Activated T-cell treated with anti-CD3 and anti-CD28 coated beads, Interleukin-2, amount 50 U/mL, for 48 hours (primary cell): ENCODE results near the gene FAM98C.

Experiments used
- DNase-seq, 2 experiments: peaks; one replicate each; pipeline ENCODE4 v3.0.0-alpha.2; 2020

FAM98C gene

DNA sequence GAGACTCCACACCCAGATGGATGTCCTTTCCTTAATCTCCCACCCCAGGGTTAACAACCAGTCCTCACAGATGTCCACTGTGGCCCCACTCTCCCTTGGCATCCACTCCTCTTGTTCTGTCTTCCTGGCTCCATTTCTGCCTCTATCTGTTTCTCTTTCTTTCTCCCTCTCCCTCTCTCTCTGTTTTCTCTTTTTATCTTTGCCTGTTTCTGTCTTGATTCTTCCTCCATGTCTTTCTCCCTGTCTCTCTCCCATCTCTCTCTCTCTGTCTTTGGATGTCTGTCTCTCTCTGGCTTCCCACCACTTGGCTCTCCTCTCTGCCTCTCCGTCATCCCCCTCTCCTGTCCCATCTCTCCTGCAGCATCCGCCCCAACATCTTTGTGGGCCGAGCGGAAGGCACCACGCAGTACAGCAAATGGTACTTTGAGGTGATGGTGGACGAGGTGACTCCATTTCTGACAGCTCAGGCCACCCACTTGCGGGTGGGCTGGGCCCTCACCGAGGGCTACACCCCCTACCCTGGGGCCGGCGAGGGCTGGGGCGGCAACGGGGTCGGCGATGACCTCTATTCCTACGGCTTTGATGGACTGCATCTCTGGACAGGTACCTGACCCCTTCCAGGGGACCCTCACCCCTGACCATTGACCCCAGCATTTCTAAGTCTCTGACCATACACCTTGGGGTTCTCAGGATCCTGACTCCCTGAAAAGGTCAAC, 55.0 kb downstream of the FAM98C start:
- DNase-seq, result no peak
